ENCODE results near the gene TMEM53.

TMEM53 gene

DNA sequence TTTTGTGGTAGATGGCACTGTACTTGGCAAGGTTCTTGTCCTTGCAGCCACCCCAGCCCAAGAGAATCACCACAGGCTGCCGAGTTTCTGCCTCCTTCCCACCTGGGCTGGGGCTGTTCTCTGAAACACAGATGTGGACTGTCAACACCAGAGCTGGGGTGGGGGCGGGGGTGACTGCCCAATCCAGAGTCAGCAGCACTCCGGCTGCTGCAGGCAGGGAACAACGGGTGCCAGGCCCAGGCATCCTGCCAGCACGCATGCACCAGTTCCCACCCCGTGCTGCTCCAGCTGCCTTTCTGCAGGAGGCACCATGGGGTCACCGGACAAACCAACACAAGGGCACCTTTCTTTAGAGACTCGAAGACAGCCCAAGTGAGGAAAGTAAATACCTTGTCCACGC is 14.1 kb downstream of the TMEM53 start:
- WGBS, 2 experiments: 89 to 91% methylated on average over 9 of the region's 9 CpGs
- H3K36me3 ChIP-seq (ENCODE audit: control insufficient read depth, insufficient read depth, low read length): no peaks in the 10 kb centered on the region
- no peak overlapping the region for H3K27ac ChIP-seq (ENCODE audit: insufficient read depth, low read depth, low read length, poor library complexity, severe bottlenecking)
- no peak overlapping the region for H3K4me3 ChIP-seq (ENCODE audit: insufficient read depth, low read depth, low read length)
- no peaks in the 10 kb centered on the region for H3K27me3 ChIP-seq (ENCODE audit: control insufficient read depth, insufficient read depth, low read length, poor library complexity, severe bottlenecking)
- no peaks in the 10 kb centered on the region for H3K9me3 ChIP-seq (ENCODE audit: control insufficient read depth, low read length)
- H3K4me1 ChIP-seq (ENCODE audit: control insufficient read depth, insufficient read depth, low read length): no peaks in the 10 kb centered on the region

DNA sequence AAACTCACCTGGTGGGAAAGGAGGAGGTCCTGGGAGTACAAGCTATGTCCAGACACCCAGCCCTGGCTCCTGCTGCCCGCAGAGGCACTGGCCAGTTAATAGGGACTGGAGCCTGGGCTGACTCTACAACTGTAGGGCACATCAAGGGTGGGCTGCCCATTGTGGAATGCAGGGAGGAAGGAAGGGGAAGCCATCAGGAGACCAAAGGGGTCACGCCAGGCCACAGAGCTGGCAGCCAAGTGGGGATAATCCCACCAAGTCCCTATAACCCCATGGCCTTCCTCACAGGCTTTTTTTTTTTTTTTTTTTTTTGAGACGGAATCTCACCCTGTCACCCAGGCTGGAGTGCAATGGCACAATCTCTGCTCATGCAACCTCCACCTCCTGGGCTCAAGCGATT is 14.7 kb downstream of the TMEM53 start:
- no peaks in the 10 kb centered on the region for H3K27me3 ChIP-seq (ENCODE audit: control insufficient read depth, insufficient read depth, low read length, poor library complexity, severe bottlenecking)
- no peaks in the 10 kb centered on the region for H3K4me1 ChIP-seq (ENCODE audit: control insufficient read depth, insufficient read depth, low read length)
- 90 to 96% methylated on average over 4 of the region's 4 CpGs for WGBS, 2 experiments
- H3K36me3 ChIP-seq (ENCODE audit: control insufficient read depth, insufficient read depth, low read length): no peaks in the 10 kb centered on the region
- H3K27ac ChIP-seq (ENCODE audit: insufficient read depth, low read depth, low read length, poor library complexity, severe bottlenecking): no peak overlapping the region
- H3K4me3 ChIP-seq (ENCODE audit: insufficient read depth, low read depth, low read length): no peak overlapping the region
- H3K9me3 ChIP-seq (ENCODE audit: control insufficient read depth, low read length): no peaks in the 10 kb centered on the region

DNA sequence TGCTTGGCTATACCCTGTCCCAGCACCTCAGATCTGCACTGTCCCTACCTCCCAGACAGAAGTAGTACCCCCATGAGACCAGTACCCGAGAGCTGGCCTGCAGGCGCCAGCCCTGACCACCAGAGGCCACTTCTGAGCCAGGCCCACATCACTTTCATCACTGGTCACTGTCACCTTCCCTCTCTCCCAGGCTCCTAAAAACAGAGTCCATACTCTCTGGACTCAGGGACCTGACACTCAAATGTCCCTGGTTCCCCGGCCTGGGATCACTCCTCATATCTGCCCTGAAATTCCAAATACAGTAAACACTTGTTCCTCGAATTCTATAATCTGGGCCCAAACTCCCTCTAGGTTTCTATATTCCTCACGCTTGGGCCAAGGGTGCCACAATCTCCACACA is 18.7 kb downstream of the TMEM53 start:
- WGBS, 2 experiments: 60 to 67% methylated on average over 5 of the region's 5 CpGs
- Histone ChIP-seq H3K36me3 (ENCODE audit: control insufficient read depth, insufficient read depth, low read length) (peaks cover 3% of the 10 kb centered on the region), H3K4me3 (ENCODE audit: insufficient read depth, low read depth, low read length) (no peak overlapping the region), H3K27me3 (ENCODE audit: control insufficient read depth, insufficient read depth, low read length, poor library complexity, severe bottlenecking) (no peaks in the 10 kb centered on the region), H3K27ac (ENCODE audit: insufficient read depth, low read depth, low read length, poor library complexity, severe bottlenecking) (no peak overlapping the region), H3K4me1 (ENCODE audit: control insufficient read depth, insufficient read depth, low read length) (peaks cover 2% of the 10 kb centered on the region), H3K9me3 (ENCODE audit: control insufficient read depth, low read length) (no peaks in the 10 kb centered on the region)

DNA sequence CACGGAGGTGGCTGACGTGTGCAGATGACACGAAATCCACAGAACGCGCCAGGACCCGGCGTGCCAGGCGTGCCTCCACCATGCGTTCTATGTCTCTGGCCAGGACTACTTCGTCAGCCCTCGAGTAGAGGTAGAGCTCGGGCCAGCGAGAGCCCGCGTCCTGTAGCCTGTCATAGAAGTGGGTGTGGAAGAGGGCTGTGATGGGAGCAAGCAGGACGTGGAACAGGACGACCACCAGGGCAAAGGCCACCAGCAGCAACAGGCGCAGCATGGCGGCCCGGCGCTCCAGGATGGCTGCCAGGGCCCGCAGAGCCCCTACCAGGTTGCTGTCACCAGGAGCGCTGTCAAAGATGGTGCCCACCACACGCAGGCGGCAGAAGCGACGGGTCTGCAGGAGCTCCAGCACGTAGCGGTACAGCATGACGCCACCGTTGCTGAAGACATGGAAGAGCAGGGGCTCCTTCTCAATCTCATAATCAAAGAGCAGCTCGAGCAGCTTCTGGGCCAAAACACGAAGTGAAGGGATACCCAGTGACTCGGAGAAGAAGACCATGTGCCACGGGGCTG is 19.6 kb downstream of the TMEM53 start:
- Histone ChIP-seq H3K4me1 (ENCODE audit: control insufficient read depth, insufficient read depth, low read length) (peaks cover 10% of the 10 kb centered on the region), H3K27ac (ENCODE audit: insufficient read depth, low read depth, low read length, poor library complexity, severe bottlenecking) (no peak overlapping the region), H3K9me3 (ENCODE audit: control insufficient read depth, low read length) (no peaks in the 10 kb centered on the region), H3K27me3 (ENCODE audit: control insufficient read depth, insufficient read depth, low read length, poor library complexity, severe bottlenecking) (no peaks in the 10 kb centered on the region), H3K4me3 (ENCODE audit: insufficient read depth, low read depth, low read length) (no peak overlapping the region), H3K36me3 (ENCODE audit: control insufficient read depth, insufficient read depth, low read length) (peaks cover 4% of the 10 kb centered on the region)
- WGBS, 2 experiments: 95 to 96% methylated on average over 35 of the region's 35 CpGs

DNA sequence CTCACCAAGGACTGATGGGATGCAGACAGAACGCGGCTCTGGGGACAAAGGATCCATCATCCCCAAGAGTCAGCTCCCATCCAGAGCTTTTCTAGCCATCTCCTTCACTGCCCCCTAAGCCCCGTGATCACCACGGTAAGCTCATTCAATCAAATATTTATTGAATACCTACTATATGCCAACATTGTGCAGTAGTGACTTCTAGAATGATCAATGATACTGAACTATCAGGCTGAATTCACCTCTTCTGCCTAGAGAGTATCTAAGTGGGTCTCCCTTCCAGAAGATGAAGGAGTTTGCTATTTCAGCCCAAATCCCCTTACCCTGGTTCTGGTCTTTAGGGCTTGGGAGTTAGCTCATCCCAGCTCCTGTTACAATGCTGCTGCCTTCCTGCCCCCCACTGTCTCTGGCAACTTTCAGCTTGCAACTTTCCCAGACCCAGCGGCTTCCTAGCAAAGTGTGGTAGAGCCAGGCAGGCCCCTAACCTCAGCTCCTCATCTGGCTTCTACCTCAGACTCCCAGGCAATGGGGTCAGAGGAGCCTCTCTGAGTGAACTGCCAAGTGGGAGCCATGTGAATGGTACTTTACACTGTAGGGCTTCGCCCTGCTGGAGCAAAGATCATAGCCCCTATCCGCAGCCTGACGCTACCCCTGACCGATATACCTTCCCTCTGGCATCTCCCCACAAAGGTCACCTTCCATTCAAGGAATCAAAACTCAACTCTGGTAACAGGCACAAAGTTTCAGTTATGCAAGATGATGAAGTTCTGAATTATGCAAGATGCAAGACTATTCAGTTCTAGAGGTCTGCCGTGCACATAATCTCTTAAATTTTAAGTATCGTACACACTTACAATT is 20.9 kb downstream of the TMEM53 start:
- no peak overlapping the region for H3K27ac ChIP-seq (ENCODE audit: insufficient read depth, low read depth, low read length, poor library complexity, severe bottlenecking)
- H3K36me3 ChIP-seq (ENCODE audit: control insufficient read depth, insufficient read depth, low read length): peaks cover 8% of the 10 kb centered on the region
- peaks cover 13% of the 10 kb centered on the region for H3K4me1 ChIP-seq (ENCODE audit: control insufficient read depth, insufficient read depth, low read length)
- H3K4me3 ChIP-seq (ENCODE audit: insufficient read depth, low read depth, low read length): no peak overlapping the region
- no peaks in the 10 kb centered on the region for H3K27me3 ChIP-seq (ENCODE audit: control insufficient read depth, insufficient read depth, low read length, poor library complexity, severe bottlenecking)
- no peaks in the 10 kb centered on the region for H3K9me3 ChIP-seq (ENCODE audit: control insufficient read depth, low read length)
- WGBS, 2 experiments: 66 to 72% methylated on average over 11 of the region's 11 CpGs

DNA sequence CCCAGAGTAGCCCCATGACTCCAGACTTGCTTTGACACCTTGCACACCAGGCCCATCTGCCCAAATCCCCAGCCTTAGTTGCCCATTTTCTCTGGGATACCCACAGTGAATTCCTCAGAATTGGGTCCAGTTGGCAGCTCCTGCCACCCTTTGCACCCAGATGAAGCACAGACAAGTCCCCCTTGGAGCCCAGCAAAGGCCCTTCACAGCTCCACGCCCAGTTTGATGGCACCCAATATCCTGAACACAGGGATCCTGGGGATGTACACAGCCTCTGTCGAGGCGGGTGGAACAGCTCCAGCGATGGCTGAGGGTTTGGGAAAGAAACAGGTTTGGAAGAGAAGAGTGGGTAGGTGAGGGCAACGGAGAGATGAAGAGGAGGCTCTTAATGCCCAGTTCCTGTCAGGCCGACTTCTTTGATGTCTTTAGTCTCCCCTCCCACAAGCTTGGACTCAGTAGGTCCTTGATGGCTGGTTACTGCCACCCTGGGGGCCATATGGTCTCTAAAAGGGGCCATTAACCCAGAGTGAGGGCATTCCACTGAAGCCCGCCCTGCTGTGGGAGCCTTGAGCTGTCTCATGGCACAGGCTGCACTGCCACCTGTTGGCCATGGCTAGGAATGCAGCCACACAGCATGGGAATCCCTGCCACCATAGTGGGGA is 21.7 kb downstream of the TMEM53 start:
- Histone ChIP-seq H3K9me3 (ENCODE audit: control insufficient read depth, low read length) (no peaks in the 10 kb centered on the region), H3K36me3 (ENCODE audit: control insufficient read depth, insufficient read depth, low read length) (peaks cover 10% of the 10 kb centered on the region), H3K27me3 (ENCODE audit: control insufficient read depth, insufficient read depth, low read length, poor library complexity, severe bottlenecking) (no peaks in the 10 kb centered on the region), H3K4me1 (ENCODE audit: control insufficient read depth, insufficient read depth, low read length) (peaks cover 13% of the 10 kb centered on the region), H3K27ac (ENCODE audit: insufficient read depth, low read depth, low read length, poor library complexity, severe bottlenecking) (no peak overlapping the region), H3K4me3 (ENCODE audit: insufficient read depth, low read depth, low read length) (no peak overlapping the region)
- 71% methylated on average over 7 of the region's 7 CpGs for WGBS, 2 experiments

DNA sequence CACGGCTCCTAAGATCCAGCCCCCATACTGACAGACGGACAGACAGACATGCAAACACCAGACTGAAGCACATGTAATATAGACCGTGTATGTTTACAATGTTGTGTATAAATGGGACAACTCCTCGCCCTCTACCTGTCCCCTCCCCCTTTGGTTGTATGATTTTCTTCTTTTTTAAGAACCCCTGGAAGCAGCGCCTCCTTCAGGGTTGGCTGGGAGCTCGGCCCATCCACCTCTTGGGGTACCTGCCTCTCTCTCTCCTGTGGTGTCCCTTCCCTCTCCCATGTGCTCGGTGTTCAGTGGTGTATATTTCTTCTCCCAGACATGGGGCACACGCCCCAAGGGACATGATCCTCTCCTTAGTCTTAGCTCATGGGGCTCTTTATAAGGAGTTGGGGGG is 23.2 kb downstream of the TMEM53 start:
- Histone ChIP-seq H3K4me1 (ENCODE audit: control insufficient read depth, insufficient read depth, low read length) (peaks cover 13% of the 10 kb centered on the region), H3K36me3 (ENCODE audit: control insufficient read depth, insufficient read depth, low read length) (peaks cover 19% of the 10 kb centered on the region), H3K4me3 (ENCODE audit: insufficient read depth, low read depth, low read length) (no peak overlapping the region), H3K27me3 (ENCODE audit: control insufficient read depth, insufficient read depth, low read length, poor library complexity, severe bottlenecking) (no peaks in the 10 kb centered on the region), H3K27ac (ENCODE audit: insufficient read depth, low read depth, low read length, poor library complexity, severe bottlenecking) (no peak overlapping the region), H3K9me3 (ENCODE audit: control insufficient read depth, low read length) (no peaks in the 10 kb centered on the region)
- 88 to 93% methylated on average over 8 of the region's 8 CpGs for WGBS, 2 experiments

DNA sequence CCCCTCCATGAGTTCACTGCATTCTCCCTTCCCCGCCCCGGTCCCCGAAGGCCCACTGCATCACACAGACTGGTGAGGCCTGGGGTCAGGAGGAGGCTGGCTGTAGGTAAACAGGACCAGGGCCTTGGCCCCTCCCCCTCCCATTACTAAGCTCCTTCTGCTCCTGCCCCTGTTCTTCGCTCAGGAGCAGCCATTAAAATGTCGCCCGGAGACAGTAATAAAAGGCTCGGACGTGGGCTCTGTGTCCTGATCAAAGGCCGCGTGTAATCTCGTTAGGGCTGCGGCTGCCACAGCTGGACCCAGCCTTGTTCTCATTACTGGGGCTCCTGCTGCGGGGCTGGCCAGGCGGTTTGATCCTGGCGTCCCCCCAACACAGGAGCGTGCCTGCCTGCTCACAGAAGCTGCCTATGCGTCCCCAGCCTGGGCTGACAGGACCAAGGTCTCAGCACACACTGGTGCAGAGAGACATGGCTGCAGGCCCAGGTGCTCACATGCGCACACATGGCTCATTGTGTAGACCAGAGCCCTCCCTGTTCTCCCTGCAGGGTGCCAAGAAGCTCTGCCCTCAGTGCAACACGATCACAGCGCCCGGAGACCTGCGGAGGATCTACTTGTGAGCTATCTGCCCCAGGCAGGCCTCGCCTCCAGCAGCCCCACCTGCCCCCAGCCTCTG is 24.0 kb downstream of the TMEM53 start:
- peaks cover 26% of the 10 kb centered on the region for H3K36me3 ChIP-seq (ENCODE audit: control insufficient read depth, insufficient read depth, low read length)
- no peak overlapping the region for H3K27ac ChIP-seq (ENCODE audit: insufficient read depth, low read depth, low read length, poor library complexity, severe bottlenecking)
- H3K27me3 ChIP-seq (ENCODE audit: control insufficient read depth, insufficient read depth, low read length, poor library complexity, severe bottlenecking): no peaks in the 10 kb centered on the region

DNA sequence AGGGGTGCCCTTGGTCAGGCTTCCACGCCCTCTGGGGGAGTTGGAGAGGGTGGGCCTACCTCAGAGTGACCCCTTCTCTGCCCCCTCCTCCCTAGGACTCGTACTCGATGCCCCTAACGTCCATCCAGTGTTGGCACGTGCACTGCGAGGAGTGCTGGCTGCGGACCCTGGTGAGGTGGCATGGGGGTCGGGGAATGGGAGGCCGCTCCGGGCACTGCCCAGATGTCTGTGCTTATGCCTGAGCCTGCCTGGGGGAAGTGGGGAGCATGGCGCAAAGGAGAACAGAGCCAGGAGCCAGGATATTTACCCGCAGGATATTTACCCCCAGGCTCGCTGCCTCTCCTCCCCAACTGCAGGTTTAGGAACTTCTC is 24.5 kb downstream of the TMEM53 start:
- Histone ChIP-seq H3K36me3 (ENCODE audit: control insufficient read depth, insufficient read depth, low read length) (peaks cover 32% of the 10 kb centered on the region), H3K27me3 (ENCODE audit: control insufficient read depth, insufficient read depth, low read length, poor library complexity, severe bottlenecking) (no peaks in the 10 kb centered on the region), H3K4me3 (ENCODE audit: insufficient read depth, low read depth, low read length) (no peak overlapping the region), H3K4me1 (ENCODE audit: control insufficient read depth, insufficient read depth, low read length) (peaks cover 13% of the 10 kb centered on the region), H3K27ac (ENCODE audit: insufficient read depth, low read depth, low read length, poor library complexity, severe bottlenecking) (no peak overlapping the region), H3K9me3 (ENCODE audit: control insufficient read depth, low read length) (no peaks in the 10 kb centered on the region)
- 90 to 94% methylated on average over 13 of the region's 13 CpGs for WGBS, 2 experiments

More for the DNA sequence above, 24.0 kb downstream of the TMEM53 start:
- Histone ChIP-seq H3K4me1 (ENCODE audit: control insufficient read depth, insufficient read depth, low read length) (peaks cover 13% of the 10 kb centered on the region), H3K9me3 (ENCODE audit: control insufficient read depth, low read length) (no peaks in the 10 kb centered on the region), H3K4me3 (ENCODE audit: insufficient read depth, low read depth, low read length) (no peak overlapping the region)
- 55 to 67% methylated on average over 23 of the region's 23 CpGs for WGBS, 2 experiments
